ENCODE measurements around the gene SNX1.

- TF ChIP-seq, protein P1, sequence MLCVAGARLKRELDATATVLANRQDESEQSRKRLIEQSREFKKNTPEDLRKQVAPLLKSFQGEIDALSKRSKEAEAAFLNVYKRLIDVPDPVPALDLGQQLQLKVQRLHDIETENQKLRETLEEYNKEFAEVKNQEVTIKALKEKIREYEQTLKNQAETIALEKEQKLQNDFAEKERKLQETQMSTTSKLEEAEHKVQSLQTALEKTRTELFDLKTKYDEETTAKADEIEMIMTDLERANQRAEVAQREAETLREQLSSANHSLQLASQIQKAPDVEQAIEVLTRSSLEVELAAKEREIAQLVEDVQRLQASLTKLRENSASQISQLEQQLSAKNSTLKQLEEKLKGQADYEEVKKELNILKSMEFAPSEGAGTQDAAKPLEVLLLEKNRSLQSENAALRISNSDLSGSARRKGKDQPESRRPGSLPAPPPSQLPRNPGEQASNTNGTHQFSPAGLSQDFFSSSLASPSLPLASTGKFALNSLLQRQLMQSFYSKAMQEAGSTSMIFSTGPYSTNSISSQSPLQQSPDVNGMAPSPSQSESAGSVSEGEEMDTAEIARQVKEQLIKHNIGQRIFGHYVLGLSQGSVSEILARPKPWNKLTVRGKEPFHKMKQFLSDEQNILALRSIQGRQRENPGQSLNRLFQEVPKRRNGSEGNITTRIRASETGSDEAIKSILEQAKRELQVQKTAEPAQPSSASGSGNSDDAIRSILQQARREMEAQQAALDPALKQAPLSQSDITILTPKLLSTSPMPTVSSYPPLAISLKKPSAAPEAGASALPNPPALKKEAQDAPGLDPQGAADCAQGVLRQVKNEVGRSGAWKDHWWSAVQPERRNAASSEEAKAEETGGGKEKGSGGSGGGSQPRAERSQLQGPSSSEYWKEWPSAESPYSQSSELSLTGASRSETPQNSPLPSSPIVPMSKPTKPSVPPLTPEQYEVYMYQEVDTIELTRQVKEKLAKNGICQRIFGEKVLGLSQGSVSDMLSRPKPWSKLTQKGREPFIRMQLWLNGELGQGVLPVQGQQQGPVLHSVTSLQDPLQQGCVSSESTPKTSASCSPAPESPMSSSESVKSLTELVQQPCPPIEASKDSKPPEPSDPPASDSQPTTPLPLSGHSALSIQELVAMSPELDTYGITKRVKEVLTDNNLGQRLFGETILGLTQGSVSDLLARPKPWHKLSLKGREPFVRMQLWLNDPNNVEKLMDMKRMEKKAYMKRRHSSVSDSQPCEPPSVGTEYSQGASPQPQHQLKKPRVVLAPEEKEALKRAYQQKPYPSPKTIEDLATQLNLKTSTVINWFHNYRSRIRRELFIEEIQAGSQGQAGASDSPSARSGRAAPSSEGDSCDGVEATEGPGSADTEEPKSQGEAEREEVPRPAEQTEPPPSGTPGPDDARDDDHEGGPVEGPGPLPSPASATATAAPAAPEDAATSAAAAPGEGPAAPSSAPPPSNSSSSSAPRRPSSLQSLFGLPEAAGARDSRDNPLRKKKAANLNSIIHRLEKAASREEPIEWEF (IDR thresholded peaks at IDR 0.05; ENCODE audit: insufficient replicate concordance, low read depth, low read length) = no peak
- TF ChIP-seq BRCA1 (IDR thresholded peaks at IDR 0.05; ENCODE audit: low read depth, low read length) (no peak), BMI1 (IDR thresholded peaks at IDR 0.05; ENCODE audit: borderline replicate concordance) (no peak), POLR2A (IDR thresholded peaks at IDR 0.05; ENCODE audit: low read depth, low read length) (no peak), RCOR1 (conservative IDR thresholded peaks at IDR 0.05; ENCODE audit: low read depth, low read length) (no peak)
These were observed 38.6 kb downstream of the SNX1 start for GRCh38 chr15:64134345-64134829.

Data from GM12878 (cell line).